Measurements from ENCODE around the gene KCTD20. TPM values are rescaled to one million over a fixed set of nuclear protein-coding genes. Genes with fewer than 3 reads are reported as not detected.
A peak's percentile ranks its signal among the peaks of the same experiment; 100 is the strongest.

KCTD20 gene
- total RNA-seq, 1 experiment from 2014 or later: 41.6 TPM

GRCh38 chr6:36493859-36494258 lies 51.1 kb downstream of the KCTD20 start:
- Histone ChIP-seq H3K4me3 (ENCODE audit: low read depth in 2 of 2, low read length in 2 of 2) (no peak overlapping the region), H3K27me3 (ENCODE audit: control insufficient read depth, insufficient read depth, low read length) (no peaks in the 10 kb centered on the region), H3K36me3 (ENCODE audit: control insufficient read depth, insufficient read depth, low read length) (no peaks in the 10 kb centered on the region; the same call in 1 of the 2 replicates), H3K27ac (ENCODE audit: low read length) (no peak overlapping the region), H3K4me1 (ENCODE audit: control insufficient read depth, insufficient read depth, low read length) (no peaks in the 10 kb centered on the region), H3K9me3 (ENCODE audit: control insufficient read depth, insufficient read depth, low read depth, low read length) (no peaks in the 10 kb centered on the region)
- ChIA-PET CTCF (no interaction called here), POLR2A (no interaction called here)
- ATAC-seq (no peak), DNase-seq (ENCODE audit: low read depth, low spot score) (no peak)
- in situ Hi-C loops (cut with HindIII; ENCODE audit: low pct_unique_long_range_greater_than_20kb, low sequenced_read_pairs) (no loop called here), intact Hi-C loops (cut with micrococcal nuclease; ENCODE audit: unreplicated experiment) (no loop called here)
- no peak for TF ChIP-seq SIN3A (IDR thresholded peaks at IDR 0.05; ENCODE audit: borderline replicate concordance, insufficient read depth, low read depth, low read length)
- TF ChIP-seq TCF7L2 (IDR thresholded peaks at IDR 0.05; ENCODE audit: low read depth, low read length): no peak
- BruUV-seq (replicated peaks): no TSS peak

- Histone ChIP-seq H3K4me1 (ENCODE audit: control insufficient read depth, insufficient read depth, low read length) (no peaks in the 10 kb centered on the region), H3K4me3 (ENCODE audit: low read depth in 2 of 2, low read length in 2 of 2) (no peak overlapping the region), H3K9me3 (ENCODE audit: control insufficient read depth, insufficient read depth, low read depth, low read length) (no peaks in the 10 kb centered on the region), H3K27ac (ENCODE audit: low read length) (no peak overlapping the region), H3K36me3 (ENCODE audit: control insufficient read depth, insufficient read depth, low read length) (no peaks in the 10 kb centered on the region; the same call in 1 of the 2 replicates), H3K27me3 (ENCODE audit: control insufficient read depth, insufficient read depth, low read length) (no peaks in the 10 kb centered on the region)
- in situ Hi-C loops (cut with HindIII; ENCODE audit: low pct_unique_long_range_greater_than_20kb, low sequenced_read_pairs) (no loop called here), intact Hi-C loops (cut with micrococcal nuclease; ENCODE audit: unreplicated experiment) (no loop called here)
- BruUV-seq (replicated peaks): TSS peak; percentile 57
- CTCF ChIA-PET: no interaction called here
- POLR2A ChIA-PET: no interaction called here
- ATAC-seq (no peak), DNase-seq (ENCODE audit: low read depth, low spot score) (no peak)
- TF ChIP-seq TCF7L2 (IDR thresholded peaks at IDR 0.05; ENCODE audit: low read depth, low read length): no peak
- TF ChIP-seq, protein P1, sequence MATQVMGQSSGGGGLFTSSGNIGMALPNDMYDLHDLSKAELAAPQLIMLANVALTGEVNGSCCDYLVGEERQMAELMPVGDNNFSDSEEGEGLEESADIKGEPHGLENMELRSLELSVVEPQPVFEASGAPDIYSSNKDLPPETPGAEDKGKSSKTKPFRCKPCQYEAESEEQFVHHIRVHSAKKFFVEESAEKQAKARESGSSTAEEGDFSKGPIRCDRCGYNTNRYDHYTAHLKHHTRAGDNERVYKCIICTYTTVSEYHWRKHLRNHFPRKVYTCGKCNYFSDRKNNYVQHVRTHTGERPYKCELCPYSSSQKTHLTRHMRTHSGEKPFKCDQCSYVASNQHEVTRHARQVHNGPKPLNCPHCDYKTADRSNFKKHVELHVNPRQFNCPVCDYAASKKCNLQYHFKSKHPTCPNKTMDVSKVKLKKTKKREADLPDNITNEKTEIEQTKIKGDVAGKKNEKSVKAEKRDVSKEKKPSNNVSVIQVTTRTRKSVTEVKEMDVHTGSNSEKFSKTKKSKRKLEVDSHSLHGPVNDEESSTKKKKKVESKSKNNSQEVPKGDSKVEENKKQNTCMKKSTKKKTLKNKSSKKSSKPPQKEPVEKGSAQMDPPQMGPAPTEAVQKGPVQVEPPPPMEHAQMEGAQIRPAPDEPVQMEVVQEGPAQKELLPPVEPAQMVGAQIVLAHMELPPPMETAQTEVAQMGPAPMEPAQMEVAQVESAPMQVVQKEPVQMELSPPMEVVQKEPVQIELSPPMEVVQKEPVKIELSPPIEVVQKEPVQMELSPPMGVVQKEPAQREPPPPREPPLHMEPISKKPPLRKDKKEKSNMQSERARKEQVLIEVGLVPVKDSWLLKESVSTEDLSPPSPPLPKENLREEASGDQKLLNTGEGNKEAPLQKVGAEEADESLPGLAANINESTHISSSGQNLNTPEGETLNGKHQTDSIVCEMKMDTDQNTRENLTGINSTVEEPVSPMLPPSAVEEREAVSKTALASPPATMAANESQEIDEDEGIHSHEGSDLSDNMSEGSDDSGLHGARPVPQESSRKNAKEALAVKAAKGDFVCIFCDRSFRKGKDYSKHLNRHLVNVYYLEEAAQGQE (IDR thresholded peaks at IDR 0.05; ENCODE audit: insufficient read depth in 1 of 2, low read depth in 2 of 2, low read length in 1 of 2): no peak
These were observed 52.3 kb downstream of the KCTD20 start for GRCh38 chr6:36495086-36495485.

GRCh38 chr6:36499918-36500317 lies 57.1 kb downstream of the KCTD20 start:
- Histone ChIP-seq H3K4me1 (ENCODE audit: control insufficient read depth, insufficient read depth, low read length) (no peaks in the 10 kb centered on the region), H3K36me3 (ENCODE audit: control insufficient read depth, insufficient read depth, low read length) (no peaks in the 10 kb centered on the region; the same call in 1 of the 2 replicates), H3K27ac (ENCODE audit: low read length) (no peak overlapping the region), H3K9me3 (ENCODE audit: control insufficient read depth, insufficient read depth, low read depth, low read length) (no peaks in the 10 kb centered on the region), H3K4me3 (ENCODE audit: low read depth in 2 of 2, low read length in 2 of 2) (no peak overlapping the region), H3K27me3 (ENCODE audit: control insufficient read depth, insufficient read depth, low read length) (no peaks in the 10 kb centered on the region)
- ATAC-seq: no peak
- TF ChIP-seq TCF7L2 (IDR thresholded peaks at IDR 0.05; ENCODE audit: low read depth, low read length) (no peak), SIN3A (IDR thresholded peaks at IDR 0.05; ENCODE audit: borderline replicate concordance, insufficient read depth, low read depth, low read length) (no peak), CTCF (IDR thresholded peaks at IDR 0.05) (no peak), POLR2AphosphoS5 (IDR thresholded peaks at IDR 0.05; ENCODE audit: low read depth, low read length) (no peak)
- TF ChIP-seq, protein P1 (IDR thresholded peaks at IDR 0.05; ENCODE audit: insufficient read depth in 1 of 2, low read depth in 2 of 2, low read length in 1 of 2): no peak
- no TSS peak for BruUV-seq (replicated peaks)
- intact Hi-C loops (cut with micrococcal nuclease; ENCODE audit: unreplicated experiment): no loop called here
- in situ Hi-C loops (cut with HindIII; ENCODE audit: low pct_unique_long_range_greater_than_20kb, low sequenced_read_pairs): no loop called here
- CTCF ChIA-PET: no interaction called here
- POLR2A ChIA-PET: no interaction called here
- DNase-seq (ENCODE audit: low read depth, low spot score): no peak

Measured in Panc1 (cell line).